Karpas-422 (cell line): ENCODE measurements around the gene CCDC8. TPM values are rescaled to one million over a fixed set of nuclear protein-coding genes. Genes with fewer than 3 reads are reported as not detected.

Experiments used
- DNase-seq: peaks from one replicate; pipeline ENCODE4 v3.0.0-alpha.2; 2015
- H2AFZ ChIP-seq: fragments of 200-600 bp; sonication (generic); 2 replicates; pipeline ENCODE4 v1.6.1; 2014; ENCODE audit warnings: antibody characterized with exemption, low read length, mixed read lengths
- H3K27ac ChIP-seq: fragments of 200-600 bp; sonication (generic); 2 replicates; pipeline ENCODE4 v1.5.1; 2014; ENCODE audit warnings: mild to moderate bottlenecking, low read length, moderate library complexity
- H3K27me3 ChIP-seq: fragments of 200-600 bp; sonication (generic); 2 replicates; pipeline ENCODE4 v1.6.1; 2014; ENCODE audit warnings: low read length, mixed read lengths
- H3K36me3 ChIP-seq: fragments of 200-600 bp; sonication (generic); 2 replicates; pipeline ENCODE4 v1.6.1; 2014; ENCODE audit warnings: low read length, mixed read lengths; ENCODE audit not compliant: insufficient read depth
- H3K4me1 ChIP-seq: fragments of 200-600 bp; sonication (generic); 2 replicates; pipeline ENCODE4 v1.6.1; 2014; ENCODE audit warnings: mild to moderate bottlenecking, low read length, mixed read lengths
- H3K4me2 ChIP-seq: fragments of 200-600 bp; sonication (generic); 2 replicates; pipeline ENCODE4 v1.6.1; 2014; ENCODE audit warnings: low read length, low read depth, mild to moderate bottlenecking; ENCODE audit not compliant: poor library complexity, severe bottlenecking
- H3K4me3 ChIP-seq: fragments of 200-600 bp; sonication (generic); 2 replicates; pipeline ENCODE4 v1.5.1; 2014; ENCODE audit warnings: mild to moderate bottlenecking, antibody characterized with exemption, low read length, mixed read lengths
- H3K79me2 ChIP-seq: fragments of 200-600 bp; sonication (generic); 2 replicates; pipeline ENCODE4 v1.6.1; 2014; ENCODE audit warnings: mild to moderate bottlenecking, low read length, mixed read lengths
- H3K9ac ChIP-seq: fragments of 200-600 bp; sonication (generic); 2 replicates; pipeline ENCODE4 v1.6.0; 2014; ENCODE audit warnings: low read length
- H3K9me2 ChIP-seq: fragments of 200-600 bp; sonication (generic), shearing (Covaris generic); replicated peaks from 2 replicates; pipeline ENCODE4 v1.6.0; 2014; ENCODE audit warnings: mild to moderate bottlenecking, low read length, moderate library complexity; ENCODE audit not compliant: insufficient read depth
- H3K9me3 ChIP-seq: fragments of 300-700, 200-600 bp; sonication (generic); 2 replicates; pipeline ENCODE4 v1.6.1; 2014; ENCODE audit warnings: low read length, mixed read lengths
- H4K20me1 ChIP-seq: fragments of 200-600 bp; sonication (generic); 2 replicates; pipeline ENCODE4 v1.6.1; 2014; ENCODE audit warnings: mild to moderate bottlenecking, antibody characterized with exemption, low read length, low read depth; ENCODE audit not compliant: insufficient read depth
- total RNA-seq: library from RNA; depleted of rRNA; stranded (reverse); fragments of >200 nt; shearing (Covaris generic); gene quantifications from 2 replicates; pipeline ENCODE4 v1.2.3, GENCODE V29; 2014; ENCODE audit warnings: low replicate concordance

CCDC8 gene
- total RNA-seq, 1 experiment from 2014 or later: not detected

GRCh38 chr19:46411088-46411924, 2.1 kb downstream of the CCDC8 start:
- no peaks in the 10 kb centered on the region for H3K9me3 ChIP-seq
- H3K4me1 ChIP-seq: no peaks in the 10 kb centered on the region
- H3K4me2 ChIP-seq: no peak overlapping the region
- no peak for DNase-seq
- no peaks in the 10 kb centered on the region for H3K9me2 ChIP-seq
- no peaks in the 10 kb centered on the region for H4K20me1 ChIP-seq
- H3K27ac ChIP-seq: no peak overlapping the region
- no peaks in the 10 kb centered on the region for H3K36me3 ChIP-seq
- H3K79me2 ChIP-seq: no peaks in the 10 kb centered on the region
- no peak overlapping the region for H3K4me3 ChIP-seq
- H2AFZ ChIP-seq: no peak overlapping the region
- no peak overlapping the region for H3K9ac ChIP-seq
- H3K27me3 ChIP-seq: no peaks in the 10 kb centered on the region

GRCh38 chr19:46410205-46411087, 2.9 kb downstream of the CCDC8 start:
- Histone ChIP-seq H3K4me3 (no peak overlapping the region), H3K36me3 (no peaks in the 10 kb centered on the region), H3K9me2 (no peaks in the 10 kb centered on the region), H4K20me1 (no peaks in the 10 kb centered on the region), H3K9ac (no peak overlapping the region), H3K79me2 (no peaks in the 10 kb centered on the region), H3K4me1 (no peaks in the 10 kb centered on the region), H3K4me2 (no peak overlapping the region), H3K27ac (no peak overlapping the region), H3K27me3 (no peaks in the 10 kb centered on the region), H2AFZ (no peak overlapping the region), H3K9me3 (no peaks in the 10 kb centered on the region)
- no peak for DNase-seq

- H3K4me1 ChIP-seq: no peaks in the 10 kb centered on the region
- H3K4me2 ChIP-seq: no peak overlapping the region
- no peak overlapping the region for H2AFZ ChIP-seq
- no peak overlapping the region for H3K4me3 ChIP-seq
- H4K20me1 ChIP-seq: no peaks in the 10 kb centered on the region
- H3K27ac ChIP-seq: no peak overlapping the region
- H3K36me3 ChIP-seq: no peaks in the 10 kb centered on the region
- no peaks in the 10 kb centered on the region for H3K9me2 ChIP-seq
- H3K27me3 ChIP-seq: no peaks in the 10 kb centered on the region
- no peak overlapping the region for H3K9ac ChIP-seq
- no peak for DNase-seq
- H3K9me3 ChIP-seq: no peaks in the 10 kb centered on the region
- H3K79me2 ChIP-seq: no peaks in the 10 kb centered on the region
These were observed 4.2 kb downstream of the CCDC8 start for GRCh38 chr19:46409191-46409590.

GRCh38 chr19:46408664-46409039, 4.7 kb downstream of the CCDC8 start:
- no peaks in the 10 kb centered on the region for H3K9me3 ChIP-seq
- H3K9ac ChIP-seq: no peak overlapping the region
- no peak for DNase-seq
- no peak overlapping the region for H2AFZ ChIP-seq
- H3K36me3 ChIP-seq: no peaks in the 10 kb centered on the region
- no peaks in the 10 kb centered on the region for H3K9me2 ChIP-seq
- H3K4me1 ChIP-seq: no peaks in the 10 kb centered on the region
- H3K27ac ChIP-seq: no peak overlapping the region
- H4K20me1 ChIP-seq: no peaks in the 10 kb centered on the region
- H3K27me3 ChIP-seq: no peaks in the 10 kb centered on the region
- H3K79me2 ChIP-seq: no peaks in the 10 kb centered on the region
- no peak overlapping the region for H3K4me3 ChIP-seq
- no peak overlapping the region for H3K4me2 ChIP-seq

- no peaks in the 10 kb centered on the region for H4K20me1 ChIP-seq
- no peak overlapping the region for H3K4me3 ChIP-seq
- no peaks in the 10 kb centered on the region for H3K36me3 ChIP-seq
- H3K4me1 ChIP-seq: no peaks in the 10 kb centered on the region
- H3K27ac ChIP-seq: no peak overlapping the region
- no peaks in the 10 kb centered on the region for H3K9me2 ChIP-seq
- no peak for DNase-seq
- no peaks in the 10 kb centered on the region for H3K79me2 ChIP-seq
- H3K27me3 ChIP-seq: no peaks in the 10 kb centered on the region
- no peak overlapping the region for H3K4me2 ChIP-seq
- H2AFZ ChIP-seq: no peak overlapping the region
- no peak overlapping the region for H3K9ac ChIP-seq
- no peaks in the 10 kb centered on the region for H3K9me3 ChIP-seq
These were observed 5.3 kb downstream of the CCDC8 start for GRCh38 chr19:46407856-46408663.

GRCh38 chr19:46406976-46407375, 6.4 kb downstream of the CCDC8 start:
- no peak for DNase-seq
- Histone ChIP-seq H2AFZ (no peak overlapping the region), H3K4me1 (no peaks in the 10 kb centered on the region), H3K79me2 (no peaks in the 10 kb centered on the region), H3K9me3 (no peaks in the 10 kb centered on the region), H3K4me2 (no peak overlapping the region), H3K27ac (no peak overlapping the region), H3K9ac (no peak overlapping the region), H3K27me3 (no peaks in the 10 kb centered on the region), H4K20me1 (no peaks in the 10 kb centered on the region), H3K9me2 (no peaks in the 10 kb centered on the region), H3K4me3 (no peak overlapping the region), H3K36me3 (no peaks in the 10 kb centered on the region)

GRCh38 chr19:46404753-46405468, 8.5 kb downstream of the CCDC8 start:
- Histone ChIP-seq H3K9ac (no peak overlapping the region), H3K79me2 (no peaks in the 10 kb centered on the region), H3K4me1 (no peaks in the 10 kb centered on the region), H3K27me3 (no peaks in the 10 kb centered on the region), H3K9me2 (no peaks in the 10 kb centered on the region), H3K9me3 (no peaks in the 10 kb centered on the region), H3K27ac (no peak overlapping the region), H2AFZ (no peak overlapping the region), H3K4me3 (no peak overlapping the region), H3K36me3 (no peaks in the 10 kb centered on the region), H4K20me1 (no peaks in the 10 kb centered on the region), H3K4me2 (no peak overlapping the region)
- no peak for DNase-seq
